ENCODE measurements around the gene CPSF4L. TPM values are rescaled to one million over a fixed set of nuclear protein-coding genes. Genes with fewer than 3 reads are reported as not detected.

CPSF4L gene
- polyA plus RNA-seq, 1 donor (not counting 4 experiments of a cell fraction or from before 2014, with no cell fraction given): not detected

DNA sequence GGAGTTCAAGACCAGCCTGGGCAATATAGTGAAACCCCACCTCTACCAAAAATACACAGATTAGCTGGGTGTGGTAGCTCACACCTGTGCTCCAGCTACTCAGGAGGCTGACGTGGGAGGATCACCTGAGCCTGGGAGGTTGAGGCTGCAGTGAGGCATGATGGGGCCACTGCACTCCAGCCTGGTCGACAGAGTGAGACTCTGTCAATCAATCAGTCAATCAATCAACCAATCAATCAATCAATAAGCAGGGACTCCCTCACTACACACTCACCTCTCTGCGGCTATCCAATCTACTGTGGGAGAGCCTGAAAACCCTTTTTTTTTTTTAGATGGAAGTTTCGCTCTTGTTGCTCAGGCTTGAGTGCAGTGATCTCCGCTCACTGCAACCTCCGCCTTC lies 31.6 kb downstream of the CPSF4L start:
- peaks cover 43% of the 10 kb centered on the region for H3K4me1 ChIP-seq (ENCODE audit: control insufficient read depth, extremely low read depth, insufficient read depth, low read length)
- no peak overlapping the region for H3K4me2 ChIP-seq (ENCODE audit: control insufficient read depth, extremely low read depth, insufficient read depth, low read depth, low read length)
- H3K4me3 ChIP-seq (ENCODE audit: control insufficient read depth in 2 of 3, extremely low read depth in 1 of 3, insufficient read depth in 2 of 3, low read depth in 1 of 3, low read length in 3 of 3): no peak overlapping the region
- H3K36me3 ChIP-seq (ENCODE audit: control insufficient read depth in 2 of 2, extremely low read depth in 1 of 2, insufficient read depth in 2 of 2, low read length in 2 of 2): no peaks in the 10 kb centered on the region
- peaks cover 63% of the 10 kb centered on the region for H3K79me2 ChIP-seq (ENCODE audit: control insufficient read depth, insufficient read depth, low read length)
- H3K27ac ChIP-seq (ENCODE audit: control insufficient read depth, insufficient read depth, low read length): no peak overlapping the region
- dilution Hi-C loops (cut with MboI; ENCODE audit: extremely low pct_ligation_motif_present, low sequenced_read_pairs): no loop called here
- H3K9ac ChIP-seq (ENCODE audit: control insufficient read depth, extremely low read depth, insufficient read depth, low read length): no peak overlapping the region
- FAIRE-seq (no peak), DNase-seq (ENCODE audit: low read depth, low spot score) (no peak)
- no peaks in the 10 kb centered on the region for H3K27me3 ChIP-seq (ENCODE audit: control insufficient read depth, extremely low read depth, insufficient read depth, low read length)
- H3K9me1 ChIP-seq (ENCODE audit: control insufficient read depth, extremely low read depth, insufficient read depth, low read length): peaks cover 3% of the 10 kb centered on the region
- H4K20me1 ChIP-seq (ENCODE audit: control insufficient read depth, extremely low read depth, insufficient read depth, low read length): no peaks in the 10 kb centered on the region
- H3K9me3 ChIP-seq (ENCODE audit: control insufficient read depth, low read depth, low read length): no peaks in the 10 kb centered on the region
- TF ChIP-seq EZH2 (IDR thresholded peaks at IDR 0.05; ENCODE audit: low read length): no peak
- TF ChIP-seq, protein P1, sequence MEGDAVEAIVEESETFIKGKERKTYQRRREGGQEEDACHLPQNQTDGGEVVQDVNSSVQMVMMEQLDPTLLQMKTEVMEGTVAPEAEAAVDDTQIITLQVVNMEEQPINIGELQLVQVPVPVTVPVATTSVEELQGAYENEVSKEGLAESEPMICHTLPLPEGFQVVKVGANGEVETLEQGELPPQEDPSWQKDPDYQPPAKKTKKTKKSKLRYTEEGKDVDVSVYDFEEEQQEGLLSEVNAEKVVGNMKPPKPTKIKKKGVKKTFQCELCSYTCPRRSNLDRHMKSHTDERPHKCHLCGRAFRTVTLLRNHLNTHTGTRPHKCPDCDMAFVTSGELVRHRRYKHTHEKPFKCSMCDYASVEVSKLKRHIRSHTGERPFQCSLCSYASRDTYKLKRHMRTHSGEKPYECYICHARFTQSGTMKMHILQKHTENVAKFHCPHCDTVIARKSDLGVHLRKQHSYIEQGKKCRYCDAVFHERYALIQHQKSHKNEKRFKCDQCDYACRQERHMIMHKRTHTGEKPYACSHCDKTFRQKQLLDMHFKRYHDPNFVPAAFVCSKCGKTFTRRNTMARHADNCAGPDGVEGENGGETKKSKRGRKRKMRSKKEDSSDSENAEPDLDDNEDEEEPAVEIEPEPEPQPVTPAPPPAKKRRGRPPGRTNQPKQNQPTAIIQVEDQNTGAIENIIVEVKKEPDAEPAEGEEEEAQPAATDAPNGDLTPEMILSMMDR (optimal IDR thresholded peaks at IDR 0.05 in 1 of 3, IDR thresholded peaks at IDR 0.05 in 1 of 3, conservative IDR thresholded peaks at IDR 0.05 in 1 of 3; ENCODE audit: extremely low read depth in 1 of 3, insufficient read depth in 2 of 3, low read length in 3 of 3): no peak
- no peak overlapping the region for H2AFZ ChIP-seq (ENCODE audit: control insufficient read depth, low read length)

DNA sequence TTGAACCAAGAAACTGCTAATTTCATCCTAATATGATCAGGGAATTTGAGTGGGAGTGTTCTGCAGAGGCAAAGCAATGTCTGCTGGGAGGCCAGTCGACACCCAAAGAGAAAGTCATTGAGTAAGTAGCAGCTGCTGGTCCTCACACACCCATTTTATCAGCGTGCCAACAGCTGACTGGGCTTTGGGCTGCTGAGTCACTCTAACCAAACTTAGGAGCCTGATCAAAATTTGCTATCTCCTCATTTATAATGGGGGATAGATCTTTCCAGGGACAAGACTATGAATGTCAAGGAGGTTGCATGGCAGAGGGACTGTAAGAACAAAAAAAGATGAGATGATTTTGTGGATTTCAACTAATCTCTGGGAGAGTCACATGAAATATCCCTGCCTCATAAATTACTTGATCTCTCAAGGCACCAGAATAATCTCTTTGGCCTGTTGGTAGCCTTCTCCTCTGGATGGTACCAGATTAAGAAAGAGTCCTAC lies 32.9 kb downstream of the CPSF4L start:
- peak overlapping the region in 1 of 3 experiments; percentile 21 for H3K4me3 ChIP-seq (ENCODE audit: control insufficient read depth in 2 of 3, extremely low read depth in 1 of 3, insufficient read depth in 2 of 3, low read depth in 1 of 3, low read length in 3 of 3)
- peak; percentile 33 for DNase-seq (ENCODE audit: low read depth, low spot score)
- no peak overlapping the region for H2AFZ ChIP-seq (ENCODE audit: control insufficient read depth, low read length)
- H3K4me2 ChIP-seq (ENCODE audit: control insufficient read depth, extremely low read depth, insufficient read depth, low read depth, low read length): peak overlapping the region; percentile 49
- H3K9me3 ChIP-seq (ENCODE audit: control insufficient read depth, low read depth, low read length): no peaks in the 10 kb centered on the region
- TF ChIP-seq, protein P1 (optimal IDR thresholded peaks at IDR 0.05 in 1 of 3, IDR thresholded peaks at IDR 0.05 in 1 of 3, conservative IDR thresholded peaks at IDR 0.05 in 1 of 3; ENCODE audit: extremely low read depth in 1 of 3, insufficient read depth in 2 of 3, low read length in 3 of 3): no peak
- TF ChIP-seq EZH2 (IDR thresholded peaks at IDR 0.05; ENCODE audit: low read length): no peak
- peaks cover 64% of the 10 kb centered on the region for H3K79me2 ChIP-seq (ENCODE audit: control insufficient read depth, insufficient read depth, low read length)
- dilution Hi-C loops (cut with MboI; ENCODE audit: extremely low pct_ligation_motif_present, low sequenced_read_pairs): no loop called here
- peak overlapping the region; percentile 63 for H3K27ac ChIP-seq (ENCODE audit: control insufficient read depth, insufficient read depth, low read length)
- peaks cover 0 to 2% of the 10 kb centered on the region in 2 experiments for H3K36me3 ChIP-seq (ENCODE audit: control insufficient read depth in 2 of 2, extremely low read depth in 1 of 2, insufficient read depth in 2 of 2, low read length in 2 of 2)
- H3K27me3 ChIP-seq (ENCODE audit: control insufficient read depth, extremely low read depth, insufficient read depth, low read length): no peaks in the 10 kb centered on the region
- H4K20me1 ChIP-seq (ENCODE audit: control insufficient read depth, extremely low read depth, insufficient read depth, low read length): no peaks in the 10 kb centered on the region
- H3K4me1 ChIP-seq (ENCODE audit: control insufficient read depth, extremely low read depth, insufficient read depth, low read length): peaks cover 50% of the 10 kb centered on the region
- H3K9ac ChIP-seq (ENCODE audit: control insufficient read depth, extremely low read depth, insufficient read depth, low read length): no peak overlapping the region
- H3K9me1 ChIP-seq (ENCODE audit: control insufficient read depth, extremely low read depth, insufficient read depth, low read length): peaks cover 3% of the 10 kb centered on the region
- FAIRE-seq: peak; percentile 67
